MCF 10A (cell line): ENCODE measurements around the gene DNAJC6. TPM values are rescaled to one million over a fixed set of nuclear protein-coding genes. Genes with fewer than 3 reads are reported as not detected.

Experiments
- BruUV-seq: library from RNA; stranded (reverse); fragments of 400-500 nt; replicated peaks from 2 replicates; lab custom pipeline; 2021; lab: Mats Ljungman, UMichigan
- CTCF ChIA-PET: fragments of 300-600 bp; sonication (Branson Sonifier 250); formaldehyde crosslinking; extraction: SDS; loops from one replicate; lab custom pipeline; 2021; ENCODE audit warnings: antibody characterized with exemption, inconsistent platforms; lab: Yijun Ruan, JAX
- POLR2A ChIA-PET: fragments of 300-600, 350-650 bp; sonication (Branson Sonifier 250); formaldehyde crosslinking; extraction: SDS; loops from one replicate; lab custom pipeline; 2020; ENCODE audit warnings: antibody characterized with exemption, inconsistent platforms; lab: Yijun Ruan, JAX
- DNase-seq: peaks from one replicate; pipeline ENCODE4 v3.0.0-alpha.2; 2018; ENCODE audit not compliant: unreplicated experiment
- H3K27ac Mint-ChIP-seq: one replicate; pipeline ENCODE4 v1.8.0; 2022; ENCODE audit warnings: mild to moderate bottlenecking, low read depth, mixed read lengths; ENCODE audit not compliant: unreplicated experiment
- H3K27me3 Mint-ChIP-seq: one replicate; pipeline ENCODE4 v1.8.0; 2022; ENCODE audit warnings: mixed read lengths; ENCODE audit not compliant: insufficient read depth, unreplicated experiment
- H3K36me3 Mint-ChIP-seq: one replicate; pipeline ENCODE4 v1.8.0; 2022; ENCODE audit warnings: mild to moderate bottlenecking, moderate library complexity, mixed read lengths; ENCODE audit not compliant: insufficient read depth, unreplicated experiment
- H3K4me1 Mint-ChIP-seq: one replicate; pipeline ENCODE4 v1.8.0; 2022; ENCODE audit warnings: mixed read lengths; ENCODE audit not compliant: insufficient read depth, unreplicated experiment
- H3K4me3 Mint-ChIP-seq: one replicate; pipeline ENCODE4 v1.8.0; 2022; ENCODE audit warnings: mild to moderate bottlenecking, moderate library complexity, mixed read lengths; ENCODE audit not compliant: unreplicated experiment
- H3K9me3 Mint-ChIP-seq: one replicate; pipeline ENCODE4 v1.8.0; 2022; ENCODE audit warnings: mixed read lengths; ENCODE audit not compliant: unreplicated experiment
- CTCF ChIP-seq: fragments of 200-600 bp; IDR thresholded peaks from one replicate; pipeline ENCODE4 v1.8.0; 2022; ENCODE audit warnings: antibody characterized with exemption, mild to moderate bottlenecking; ENCODE audit not compliant: unreplicated experiment
- intact Hi-C: fragments of 100-400 bp; cut with micrococcal nuclease; formaldehyde crosslinking; loops from 2 replicates; pipeline ENCODE4 v1.14.1; 2022
- total RNA-seq: library from RNA; stranded (reverse); gene quantifications from 2 replicates; pipeline ENCODE4 v1.2.3, GENCODE V29; 2022

The DNAJC6 gene
- total RNA-seq, 1 experiment from 2014 or later, result 7.9 TPM

DNA sequence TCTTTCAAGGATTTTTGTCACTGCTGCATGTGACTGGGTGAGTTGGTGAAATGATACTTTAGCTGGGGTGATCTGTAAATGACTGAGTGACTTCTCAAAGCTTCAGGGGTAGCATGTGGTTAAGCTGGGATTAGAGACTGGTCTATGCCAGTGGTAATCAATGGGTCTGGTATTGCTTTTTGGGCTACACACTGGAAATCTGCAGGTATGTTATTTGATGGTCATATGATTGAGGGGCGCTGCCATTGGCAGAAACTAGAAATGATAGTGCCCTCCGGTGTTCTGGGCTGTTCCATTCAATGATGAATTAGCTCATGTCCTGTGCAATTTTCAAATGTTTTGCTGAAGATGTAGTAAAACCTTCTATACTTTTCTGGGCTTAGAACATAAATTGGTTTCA lies 39.7 kb upstream of the DNAJC6 start:
- no peak overlapping the region for H3K4me3 Mint-ChIP-seq
- no peaks in the 10 kb centered on the region for H3K36me3 Mint-ChIP-seq
- CTCF ChIA-PET, result interaction anchor here (0.5 to 1.1 kb wide), 4 partner anchors 13 to 418 kb away, joined by 3 to 4 read pairs (median 4); no protein-coding TSS in a partner anchor
- no peaks in the 10 kb centered on the region for H3K27me3 Mint-ChIP-seq
- POLR2A ChIA-PET, result no interaction called here
- no TSS peak for BruUV-seq
- intact Hi-C loops, result loop anchor here (5.0 kb wide), 1 partner anchor 38 kb away; the partner anchor contains the start of gene DNAJC6
- no peaks in the 10 kb centered on the region for H3K9me3 Mint-ChIP-seq
- peaks cover 2% of the 10 kb centered on the region for H3K4me1 Mint-ChIP-seq
- no peak for DNase-seq
- TF ChIP-seq CTCF, result no peak
- no peak overlapping the region for H3K27ac Mint-ChIP-seq

- TF ChIP-seq CTCF, result no peak
- Mint-ChIP-seq H3K4me1 (peaks cover 5% of the 10 kb centered on the region), H3K27me3 (no peaks in the 10 kb centered on the region), H3K27ac (no peak overlapping the region), H3K36me3 (no peaks in the 10 kb centered on the region), H3K9me3 (no peaks in the 10 kb centered on the region), H3K4me3 (no peak overlapping the region)
- ChIA-PET POLR2A (no interaction called here), CTCF (interaction anchor here (1.8 kb wide), 1 partner anchor 13 kb away, joined by 5 read pairs; no protein-coding TSS in a partner anchor)
- no peak for DNase-seq
- no TSS peak for BruUV-seq
- intact Hi-C loops, result no loop called here
These were observed 33.0 kb upstream of the DNAJC6 start for GRCh38 chr1:65276197-65276939.

DNA sequence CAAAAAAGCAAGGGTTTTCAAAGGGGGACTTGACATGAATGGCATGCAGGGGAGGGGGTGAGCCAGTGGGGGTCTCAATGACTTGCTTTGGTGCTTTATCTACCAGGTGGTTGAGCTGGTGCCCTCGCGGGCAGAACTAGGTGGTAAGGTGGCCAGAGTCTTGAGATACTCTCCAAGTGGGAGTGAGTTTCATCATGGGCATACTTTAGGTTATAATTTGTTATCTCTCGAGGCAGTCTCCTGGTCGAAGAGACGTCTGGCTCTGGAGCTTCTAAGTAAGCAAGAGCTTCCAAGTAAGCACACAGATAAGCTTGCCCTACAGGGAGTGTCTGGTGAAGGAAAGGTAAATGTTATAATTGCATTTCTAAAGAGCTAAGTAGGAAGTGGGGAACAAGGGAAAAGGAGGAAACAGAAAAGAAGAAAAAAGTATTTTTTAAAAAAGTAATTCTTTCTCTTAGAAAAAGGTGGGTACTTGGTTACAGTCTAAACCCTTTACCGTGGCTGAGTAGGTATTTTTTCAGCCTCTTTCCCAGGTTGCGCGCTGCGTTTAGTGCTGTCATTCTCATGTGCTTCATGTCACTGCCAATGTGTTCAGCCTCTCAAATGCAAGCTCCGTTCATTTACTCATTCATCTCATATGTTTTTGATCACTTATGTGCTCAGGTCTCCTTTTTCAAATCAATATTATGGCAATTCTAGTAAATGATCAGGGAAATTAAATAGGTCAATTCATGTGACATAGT lies 31.6 kb upstream of the DNAJC6 start:
- no peaks in the 10 kb centered on the region for H3K9me3 Mint-ChIP-seq
- no peak for TF ChIP-seq CTCF
- no peak overlapping the region for H3K4me3 Mint-ChIP-seq
- peaks cover 11% of the 10 kb centered on the region for H3K4me1 Mint-ChIP-seq
- intact Hi-C loops, result no loop called here
- CTCF ChIA-PET, result interaction anchor here (0.5 to 1.8 kb wide), 5 partner anchors 15 to 569 kb away, joined by 3 to 5 read pairs (median 3); no protein-coding TSS in a partner anchor
- no peaks in the 10 kb centered on the region for H3K36me3 Mint-ChIP-seq
- BruUV-seq, result no TSS peak
- no peak for DNase-seq
- no peaks in the 10 kb centered on the region for H3K27me3 Mint-ChIP-seq
- no peak overlapping the region for H3K27ac Mint-ChIP-seq
- POLR2A ChIA-PET, result interaction anchor here (0.6 to 1.1 kb wide), 2 partner anchors 13 to 159 kb away, joined by 5 to 6 read pairs; no protein-coding TSS in a partner anchor
